ENCODE results near the gene MAP4K3. TPM values are rescaled to one million over a fixed set of nuclear protein-coding genes. Genes with fewer than 3 reads are reported as not detected.

Gene MAP4K3
- total and polyA plus RNA-seq, 2 of the 4 experiments (the other 2 are of a cell fraction): 13.2 to 32.6 TPM

- no peak overlapping the region for H3K23ac ChIP-seq (ENCODE audit: low read depth, low read length)
- no peaks in the 10 kb centered on the region for H3K27me3 ChIP-seq (ENCODE audit: control insufficient read depth, insufficient read depth, low read length)
Measured at GRCh38 chr2:39210846-39211245, 226.2 kb downstream of the MAP4K3 start.

More at GRCh38 chr2:39210846-39211245, 226.2 kb downstream of the MAP4K3 start:
- Histone ChIP-seq H3K4me2 (ENCODE audit: low read depth, low read length) (no peak overlapping the region), H3K9ac (ENCODE audit: low read depth, low read length) (no peak overlapping the region), H2AK5ac (ENCODE audit: low read depth, low read length) (no peak overlapping the region), H2AK9ac (replicated peaks; ENCODE audit: low read depth, low read length, poor library complexity) (no peak overlapping the region), H4K5ac (ENCODE audit: low read depth, low read length) (no peak overlapping the region), H3K4ac (ENCODE audit: low read depth, low read length) (no peak overlapping the region), H2BK120ac (ENCODE audit: low read depth, low read length) (no peak overlapping the region), H3K4me3 (ENCODE audit: insufficient read depth, low read depth, low read length) (no peak overlapping the region), H3K36me3 (ENCODE audit: control insufficient read depth, insufficient read depth, low read length) (no peaks in the 10 kb centered on the region), H3K56ac (ENCODE audit: extremely low read depth, insufficient read depth, low read length) (no peak overlapping the region), H3K79me1 (ENCODE audit: low read depth in 1 of 2, low read length in 2 of 2) (no peaks in the 10 kb centered on the region), H3K27ac (ENCODE audit: insufficient read depth, low read length) (no peak overlapping the region), H2AFZ (replicated peaks; ENCODE audit: low read length, poor library complexity) (no peak overlapping the region), H3K4me1 (ENCODE audit: control insufficient read depth, insufficient read depth, low read length) (no peaks in the 10 kb centered on the region), H2BK5ac (ENCODE audit: low read depth, low read length, poor library complexity, severe bottlenecking) (no peak overlapping the region), H4K20me1 (ENCODE audit: insufficient read depth, low read length) (no peaks in the 10 kb centered on the region), H2BK15ac (ENCODE audit: low read depth, low read length) (no peak overlapping the region), H3K18ac (ENCODE audit: low read depth, low read length) (no peak overlapping the region), H3K9me3 (ENCODE audit: control insufficient read depth, insufficient read depth, low read length) (no peaks in the 10 kb centered on the region), H4K91ac (ENCODE audit: insufficient read depth, low read depth, low read length) (no peak overlapping the region), H2BK20ac (ENCODE audit: low read depth, low read length) (no peak overlapping the region), H3K14ac (replicated peaks; ENCODE audit: low read depth, low read length) (no peak overlapping the region), H3K9me1 (ENCODE audit: insufficient read depth, low read length) (no peaks in the 10 kb centered on the region), H4K8ac (ENCODE audit: low read depth in 2 of 2, low read length in 2 of 2) (no peak overlapping the region)
- in situ Hi-C loops (cut with MboI; ENCODE audit: low sequenced_read_pairs): no loop called here
- dilution Hi-C loops (cut with HindIII; ENCODE audit: low sequenced_read_pairs, unreplicated experiment): loop anchor here (25.0 kb wide), 1 partner anchor 124 kb away; no protein-coding TSS in a partner anchor
- WGBS, 2 experiments (ENCODE audit: extremely low coverage in 2 of 2, insufficient read length in 1 of 2): 80% methylated on average over 1 of the region's 1 CpG; no CpG with 5 or more reads in 1 of the 2 experiments
- ATAC-seq (ENCODE audit: low read depth) (no peak), DNase-seq (no peak)
- CTCF ChIA-PET: interaction anchor here (0.7 to 1.5 kb wide), 2 partner anchors 17 to 238 kb away, joined by 3 to 4 read pairs; no protein-coding TSS in a partner anchor
- no TSS peak for BruUV-seq (replicated peaks)
- POLR2A ChIA-PET (ENCODE audit: unreplicated experiment): no interaction called here
- no peak for TF ChIP-seq RCOR1 (IDR thresholded peaks at IDR 0.05; ENCODE audit: insufficient replicate concordance, low read length)
- no peak for TF ChIP-seq POLR2A (IDR thresholded peaks at IDR 0.05; ENCODE audit: low read depth, low read length)
- intact Hi-C loops (cut with micrococcal nuclease): no loop called here

Data from IMR-90 (cell line).